A549 treated with dexamethasone at 1 μM for 4 hours (cell line): ENCODE results near the gene HERC6. TPM values are rescaled to one million over a fixed set of nuclear protein-coding genes. Genes with fewer than 3 reads are reported as not detected.

ENCODE experiments used
- total RNA-seq: library from RNA; stranded (reverse); fragments of 200-300 nt; extraction: Qiagen RNA extraction; gene quantifications from 5 replicates; pipeline ENCODE4 v1.2.3, GENCODE V29; 2022

Gene HERC6
- total RNA-seq = 2.9 to 3.9 TPM (median 3.2 TPM) in 5 replicates

DNA sequence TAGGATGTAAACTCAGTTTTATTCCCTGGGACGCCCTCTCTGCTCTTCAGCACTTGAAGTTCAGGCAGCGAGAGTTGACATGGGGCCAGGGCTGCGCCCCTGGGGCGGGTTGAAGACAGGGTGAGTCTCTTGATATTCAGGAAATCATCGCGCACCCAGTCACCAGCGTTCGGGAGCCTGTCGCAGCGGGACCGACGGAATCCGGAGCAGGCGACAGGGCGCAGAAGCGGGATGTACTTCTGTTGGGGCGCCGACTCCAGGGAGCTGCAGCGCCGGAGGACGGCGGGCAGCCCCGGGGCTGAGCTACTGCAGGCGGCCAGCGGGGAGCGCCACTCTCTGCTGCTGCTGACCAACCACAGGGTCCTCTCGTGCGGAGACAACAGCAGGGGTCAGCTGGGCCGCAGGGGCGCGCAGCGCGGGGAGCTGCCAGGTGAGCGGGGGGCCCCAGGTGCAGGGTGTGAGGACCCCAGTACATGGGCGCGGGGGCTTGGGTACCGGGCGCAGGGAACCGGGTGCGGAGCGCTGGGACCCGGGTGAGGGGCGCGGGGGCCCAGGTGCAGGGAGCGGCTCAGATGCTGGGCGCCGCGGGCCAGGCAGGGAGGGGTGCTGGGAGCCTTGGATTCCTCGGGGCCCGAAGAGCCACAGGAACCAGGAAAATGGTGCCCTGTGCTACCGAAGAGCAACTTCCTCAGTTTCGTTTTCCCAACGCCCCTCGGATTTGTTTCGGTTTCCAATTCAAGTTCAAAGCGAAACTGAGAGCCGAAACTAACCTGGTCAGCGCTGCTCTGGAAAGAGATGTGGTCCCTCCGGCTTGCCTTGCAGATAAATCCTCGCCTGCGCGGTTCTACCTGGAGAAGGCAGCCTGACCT, at the start of gene HERC6:
HERC6 (plus strand) TSS at position 162 of the 869 bp plus-strand sequence; CDS start at position 232, 70 bp downstream.

DNA sequence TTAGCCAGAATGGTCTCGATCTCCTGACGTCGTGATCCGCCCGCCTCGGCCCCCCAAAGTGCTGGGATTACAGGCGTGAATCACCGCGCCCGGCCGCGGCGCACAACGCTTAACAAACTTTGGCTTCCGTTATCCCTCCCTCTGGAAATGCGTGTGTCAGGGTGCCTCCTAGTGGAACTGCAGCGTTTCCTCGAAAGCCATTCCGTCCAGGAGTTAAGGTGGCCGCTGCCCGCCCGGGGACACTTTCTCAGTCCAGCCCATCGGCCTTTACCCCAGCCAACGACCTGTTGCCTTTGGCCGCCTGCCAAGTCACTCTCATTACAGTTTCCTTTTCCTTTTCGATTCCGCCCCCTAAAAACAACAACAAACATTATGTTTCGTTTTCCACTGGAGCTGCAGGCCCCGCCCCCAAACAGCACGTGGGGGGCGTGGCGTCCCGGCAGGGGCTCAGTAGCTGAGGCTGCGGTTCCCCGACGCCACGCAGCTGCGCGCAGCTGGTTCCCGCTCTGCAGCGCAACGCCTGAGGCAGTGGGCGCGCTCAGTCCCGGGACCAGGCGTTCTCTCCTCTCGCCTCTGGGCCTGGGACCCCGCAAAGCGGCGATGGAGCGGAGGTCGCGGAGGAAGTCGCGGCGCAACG, 78.1 kb downstream of the HERC6 start, which contains the start of gene HERC5:
HERC5 (plus strand) TSS at position 450 of the 637 bp plus-strand sequence; CDS start at position 601, 151 bp downstream.

Other genes starting within 250 kb of the HERC6 start
- 15.2 to 18.9 TPM (median 18.6 TPM) in 5 replicates for gene ABCG2, start 220.2 kb upstream of the HERC6 start, total RNA-seq
- gene PPM1K, start 94.3 kb upstream of the HERC6 start, total RNA-seq = 0.39 to 1.0 TPM (median 0.75 TPM) in 5 replicates
- 3.6 to 5.0 TPM (median 4.5 TPM) in 5 replicates for gene HERC5, start 78.3 kb downstream of the HERC6 start, total RNA-seq
- gene PYURF, start 144.9 kb downstream of the HERC6 start, total RNA-seq = 68.7 to 72.7 TPM (median 70.7 TPM) in 5 replicates
- gene HERC3, start 213.6 kb downstream of the HERC6 start, total RNA-seq = 6.0 to 10.4 TPM (median 9.0 TPM) in 5 replicates